HFF-Myc (cell line): ENCODE measurements around the gene SEMA5A.

Experiments
- DNase-seq: peaks from one replicate; pipeline ENCODE4 v3.0.0-alpha.2; 2011; ENCODE audit warnings: low read depth; ENCODE audit errors: extremely low read depth
- H3K4me3 ChIP-seq: replicated peaks from 2 replicates; pipeline ENCODE4 v1.5.1; 2011; ENCODE audit warnings: low read depth, mild to moderate bottlenecking, control low read depth, low read length
- CTCF ChIP-seq: IDR thresholded peaks from 2 replicates; pipeline ENCODE4 v1.5.1; 2012; ENCODE audit warnings: mild to moderate bottlenecking, low read depth, low read length, control low read depth; ENCODE audit errors: missing control alignments

SEMA5A gene

GRCh38 chr5:9165546-9165945 is 380.3 kb downstream of the SEMA5A start:
- TF ChIP-seq CTCF, result no peak
- DNase-seq, result no peak
- no peak overlapping the region for H3K4me3 ChIP-seq

GRCh38 chr5:9160747-9161146 is 385.1 kb downstream of the SEMA5A start:
- no peak for TF ChIP-seq CTCF
- DNase-seq, result no peak
- H3K4me3 ChIP-seq, result no peak overlapping the region

- no peak overlapping the region for H3K4me3 ChIP-seq
- no peak for TF ChIP-seq CTCF
Observed at GRCh38 chr5:9157811-9158210, 388.1 kb downstream of the SEMA5A start.

GRCh38 chr5:9157020-9157419 is 388.9 kb downstream of the SEMA5A start:
- TF ChIP-seq CTCF, result no peak
- DNase-seq, result no peak
- H3K4me3 ChIP-seq, result no peak overlapping the region

More at GRCh38 chr5:9157811-9158210, 388.1 kb downstream of the SEMA5A start:
- no peak for DNase-seq

- DNase-seq, result peak; percentile 45
Observed at GRCh38 chr5:9156282-9156681, 389.6 kb downstream of the SEMA5A start.

GRCh38 chr5:9151684-9152427 is 394.0 kb downstream of the SEMA5A start:
- no peak for DNase-seq
- no peak overlapping the region for H3K4me3 ChIP-seq
- TF ChIP-seq CTCF, result no peak

More at GRCh38 chr5:9156282-9156681, 389.6 kb downstream of the SEMA5A start:
- peak; percentile 63 for TF ChIP-seq CTCF
- H3K4me3 ChIP-seq, result no peak overlapping the region
